Osteoblast (primary cell): ENCODE measurements around the gene CMTM8. TPM values are rescaled to one million over a fixed set of nuclear protein-coding genes. Genes with fewer than 3 reads are reported as not detected.

Source experiments
- DNase-seq: peaks from one replicate; pipeline ENCODE4 v3.0.0; 2011; ENCODE audit warnings: low spot score, mixed read lengths; ENCODE audit not compliant: insufficient read length; ENCODE audit errors: missing footprints
- H2AFZ ChIP-seq: 2 replicates; pipeline ENCODE4 v1.6.0; 2011; ENCODE audit warnings: mild to moderate bottlenecking, low read length
- H3K27ac ChIP-seq: 2 replicates; pipeline ENCODE4 v1.5.1; 2011; ENCODE audit warnings: mild to moderate bottlenecking, low read depth, low read length, moderate library complexity
- H3K27me3 ChIP-seq: 2 replicates; pipeline ENCODE4 v1.6.0; 2012; ENCODE audit warnings: mild to moderate bottlenecking, control low read depth, inconsistent platforms, low read length, moderate library complexity; ENCODE audit not compliant: insufficient read depth
- H3K36me3 ChIP-seq: 2 replicates; pipeline ENCODE4 v1.5.1; 2011; ENCODE audit warnings: mild to moderate bottlenecking, low read length, control low read depth, moderate library complexity; ENCODE audit not compliant: insufficient read depth
- H3K4me1 ChIP-seq: 2 replicates; pipeline ENCODE4 v1.5.1; 2011; ENCODE audit warnings: mild to moderate bottlenecking, low read length, control low read depth, moderate library complexity; ENCODE audit not compliant: insufficient read depth
- H3K4me2 ChIP-seq: 2 replicates; pipeline ENCODE4 v1.6.0; 2011; ENCODE audit warnings: mild to moderate bottlenecking, low read length; ENCODE audit not compliant: insufficient read depth
- H3K4me3 ChIP-seq: fragments of 200-600 bp; sonication (generic); 3 replicates; pipeline ENCODE4 v1.5.1; 2012; ENCODE audit warnings: mild to moderate bottlenecking, low read length, inconsistent platforms; ENCODE audit not compliant: insufficient read depth
- H3K79me2 ChIP-seq: 2 replicates; pipeline ENCODE4 v1.6.0; 2012; ENCODE audit warnings: mild to moderate bottlenecking, low read length, control low read depth, inconsistent platforms; ENCODE audit not compliant: insufficient read depth
- H3K9me3 ChIP-seq: 2 replicates; pipeline ENCODE4 v1.5.1; 2011; ENCODE audit warnings: low read depth, low read length, control low read depth
- H4K20me1 ChIP-seq: 2 replicates; pipeline ENCODE4 v1.6.0; 2012; ENCODE audit warnings: mild to moderate bottlenecking, low read length, control low read depth; ENCODE audit not compliant: insufficient read depth
- CTCF ChIP-seq: IDR thresholded peaks from 2 replicates; pipeline ENCODE4 v1.5.1; 2011; ENCODE audit warnings: mild to moderate bottlenecking, low read depth, low read length, moderate library complexity; ENCODE audit errors: extremely low read depth
- total RNA-seq: library from RNA; depleted of rRNA; stranded (reverse); fragments of >200 nt; gene quantifications from 2 replicates; pipeline ENCODE4 v1.2.3, GENCODE V29; 2012

Gene CMTM8
- total RNA-seq, 1 donor = 1.4 TPM

DNA sequence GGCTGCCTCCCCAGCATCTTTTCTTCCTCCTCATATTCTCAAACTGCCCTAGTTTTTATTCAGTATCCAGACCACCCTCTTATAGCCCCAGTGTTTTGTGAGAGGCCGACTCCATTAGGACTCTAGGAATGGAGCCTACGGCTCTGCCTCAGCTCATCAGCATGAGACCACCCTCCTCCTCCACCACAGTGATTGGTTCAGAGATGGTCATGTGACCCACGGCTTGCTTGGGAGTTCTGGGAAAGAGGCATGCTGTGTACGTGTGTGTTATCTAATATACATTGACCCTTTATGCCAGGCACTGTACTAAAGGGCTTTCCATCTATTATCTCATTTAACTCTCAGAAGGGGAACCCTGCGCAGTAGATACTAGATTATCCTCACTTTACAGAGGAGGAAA is 135.4 kb downstream of the CMTM8 start:
- Histone ChIP-seq H4K20me1 (no peaks in the 10 kb centered on the region), H3K4me2 (no peak overlapping the region), H3K36me3 (no peaks in the 10 kb centered on the region), H2AFZ (no peak overlapping the region), H3K4me3 (no peak overlapping the region), H3K79me2 (no peaks in the 10 kb centered on the region), H3K27me3 (peaks cover 2% of the 10 kb centered on the region), H3K9me3 (no peaks in the 10 kb centered on the region), H3K4me1 (peaks cover 4% of the 10 kb centered on the region), H3K27ac (no peak overlapping the region)
- TF ChIP-seq CTCF = no peak
- no peak for DNase-seq

DNA sequence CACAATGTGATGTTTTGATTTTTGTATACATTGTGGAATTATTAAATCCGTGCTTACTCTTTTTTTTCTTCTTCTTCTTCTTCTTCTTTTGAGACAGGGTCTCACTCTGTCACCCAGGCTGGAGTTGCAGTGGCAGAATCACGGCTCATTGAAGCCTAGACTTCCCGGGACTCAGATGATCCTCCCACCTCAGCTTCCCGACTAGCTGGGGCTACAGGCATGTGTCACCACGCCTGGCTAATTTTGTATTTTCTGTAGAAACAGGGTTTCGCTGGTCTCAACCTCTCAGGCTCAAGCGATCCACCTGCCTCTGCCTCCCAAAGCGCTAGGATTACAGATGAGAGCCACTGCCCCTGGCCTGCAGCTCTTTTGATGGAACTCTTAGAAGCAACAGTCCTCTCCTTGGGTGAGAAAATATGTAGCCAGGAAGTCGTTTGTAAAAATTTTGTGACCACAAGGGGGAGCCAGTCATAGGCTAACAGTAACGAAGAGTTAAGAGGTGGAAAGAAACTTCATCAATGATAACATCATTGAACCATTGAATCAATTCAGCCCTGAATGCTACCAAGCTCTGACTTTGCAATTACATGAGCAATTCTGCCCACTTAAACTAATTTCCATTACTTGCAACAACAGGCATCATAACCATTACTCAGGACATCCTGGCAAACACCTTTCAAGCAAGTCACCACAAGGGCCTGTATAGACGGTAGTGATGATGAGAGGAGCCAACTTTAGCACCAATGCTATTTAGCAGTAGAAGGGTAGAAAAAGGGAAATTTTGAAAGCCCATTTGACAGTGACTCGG is 136.5 kb downstream of the CMTM8 start:
- Histone ChIP-seq H3K27me3 (peaks cover 5% of the 10 kb centered on the region), H3K36me3 (no peaks in the 10 kb centered on the region), H3K4me1 (peaks cover 4% of the 10 kb centered on the region), H4K20me1 (no peaks in the 10 kb centered on the region), H3K79me2 (no peaks in the 10 kb centered on the region), H3K27ac (no peak overlapping the region), H3K4me2 (peak overlapping the region; percentile 39), H3K4me3 (no peak overlapping the region), H3K9me3 (no peaks in the 10 kb centered on the region), H2AFZ (peak overlapping the region; percentile 57)
- no peak for DNase-seq
- peak; percentile 67 for TF ChIP-seq CTCF

DNA sequence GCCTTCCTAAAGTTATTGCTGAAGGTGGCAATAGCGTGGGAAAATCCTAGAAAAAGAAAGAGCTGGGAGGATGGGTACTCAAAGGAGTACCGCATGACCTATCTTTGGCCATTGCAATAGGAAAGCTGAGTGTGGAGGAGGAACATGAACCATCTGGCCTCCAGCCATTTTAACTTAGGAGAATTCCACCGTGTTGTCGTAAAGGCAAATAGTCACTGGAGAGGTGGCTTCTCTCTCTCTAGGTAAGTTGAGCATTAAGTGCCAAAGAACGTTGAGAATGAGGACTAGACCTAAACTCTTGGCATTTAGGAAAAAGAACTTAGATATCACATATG is 137.1 kb downstream of the CMTM8 start:
- no peak for TF ChIP-seq CTCF
- Histone ChIP-seq H3K27me3 (peaks cover 9% of the 10 kb centered on the region), H3K4me1 (peaks cover 4% of the 10 kb centered on the region), H3K36me3 (no peaks in the 10 kb centered on the region), H4K20me1 (no peaks in the 10 kb centered on the region), H2AFZ (no peak overlapping the region), H3K27ac (no peak overlapping the region), H3K9me3 (no peaks in the 10 kb centered on the region), H3K4me3 (no peak overlapping the region), H3K4me2 (no peak overlapping the region), H3K79me2 (no peaks in the 10 kb centered on the region)
- DNase-seq = no peak

GRCh38 chr3:32376115-32376514 is 137.6 kb downstream of the CMTM8 start:
- H3K79me2 ChIP-seq = no peaks in the 10 kb centered on the region
- H3K4me1 ChIP-seq = peaks cover 4% of the 10 kb centered on the region
- DNase-seq = no peak
- H2AFZ ChIP-seq = no peak overlapping the region
- H3K27ac ChIP-seq = no peak overlapping the region
- H4K20me1 ChIP-seq = no peaks in the 10 kb centered on the region
- H3K36me3 ChIP-seq = no peaks in the 10 kb centered on the region
- no peak overlapping the region for H3K4me3 ChIP-seq
- H3K27me3 ChIP-seq = peaks cover 13% of the 10 kb centered on the region
- no peak overlapping the region for H3K4me2 ChIP-seq
- no peak for TF ChIP-seq CTCF
- H3K9me3 ChIP-seq = no peaks in the 10 kb centered on the region
